ENCODE measurements around the gene ITGB8. TPM values are rescaled to one million over a fixed set of nuclear protein-coding genes. Genes with fewer than 3 reads are reported as not detected.
"Not testable (repeated sequence)": the region's sequence is repeated elsewhere in the genome, so short reads cannot be mapped to it uniquely, and the experiment has no call there.

The ITGB8 gene
- 55.7 TPM for polyA plus RNA-seq (ENCODE audit: insufficient read length)
- long read RNA-seq, donor 1, full-length matches to known transcripts = 2 of 2 reads
- long read RNA-seq, donor 1, partial matches to known transcripts = 0 of 2 reads
- long read RNA-seq, donor 1, other reads (novel, unspliced or antisense) = 0 of 2 reads
- long read RNA-seq, donor 2, full-length matches to known transcripts = 2 of 2 reads
- long read RNA-seq, donor 2, partial matches to known transcripts = 0 of 2 reads
- long read RNA-seq, donor 2, other reads (novel, unspliced or antisense) = 0 of 2 reads
- long read RNA-seq, donor 3, full-length matches to known transcripts = 2 of 15 reads
- long read RNA-seq, donor 3, partial matches to known transcripts = 13 of 15 reads
- long read RNA-seq, donor 3, other reads (novel, unspliced or antisense) = 0 of 15 reads
- long read RNA-seq, donor 4 = 0 reads
- long read RNA-seq, donor 5, partial matches to known transcripts = 9 of 25 reads
- long read RNA-seq, donor 5, other reads (novel, unspliced or antisense) = 16 of 25 reads
- long read RNA-seq, donor 6 = 0 reads
- long read RNA-seq, donor 7, full-length matches to known transcripts = 2 of 2 reads
- long read RNA-seq, donor 7, partial matches to known transcripts = 0 of 2 reads
- long read RNA-seq, donor 7, other reads (novel, unspliced or antisense) = 0 of 2 reads
- long read RNA-seq, donor 8, full-length matches to known transcripts = 2 of 2 reads
- long read RNA-seq, donor 8, partial matches to known transcripts = 0 of 2 reads
- long read RNA-seq, donor 8, other reads (novel, unspliced or antisense) = 0 of 2 reads

GRCh38 chr7:20330239-20330927 lies at the start of gene ITGB8:
Gene ITGB8 (plus strand): TSS chr7:20330900. CDS start chr7:20331807, 907 bp downstream.
- peak; percentile 91 for DNase-seq

GRCh38 chr7:20282959-20283358 lies 47.7 kb upstream of the ITGB8 start:
- DNase-seq = no peak

DNA sequence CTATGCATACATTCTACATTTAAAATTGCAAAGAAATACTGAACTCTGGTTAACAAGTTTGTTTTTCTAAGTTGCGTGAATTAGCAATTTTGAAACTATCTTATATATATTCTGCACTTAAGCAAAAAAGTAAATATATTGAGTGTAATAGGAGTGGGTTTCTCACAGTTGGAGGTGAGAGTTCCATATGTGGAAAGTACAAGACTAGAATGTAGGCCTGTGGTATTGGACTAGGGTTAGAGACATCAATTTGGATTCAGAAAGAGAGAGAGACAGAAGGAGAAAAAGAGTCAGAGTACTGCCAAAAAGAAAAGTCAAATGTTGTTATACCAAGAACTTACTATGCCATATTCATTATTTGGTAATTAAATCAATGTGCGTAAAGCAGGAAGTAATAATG lies 47.3 kb upstream of the ITGB8 start:
- DNase-seq = no peak

DNA sequence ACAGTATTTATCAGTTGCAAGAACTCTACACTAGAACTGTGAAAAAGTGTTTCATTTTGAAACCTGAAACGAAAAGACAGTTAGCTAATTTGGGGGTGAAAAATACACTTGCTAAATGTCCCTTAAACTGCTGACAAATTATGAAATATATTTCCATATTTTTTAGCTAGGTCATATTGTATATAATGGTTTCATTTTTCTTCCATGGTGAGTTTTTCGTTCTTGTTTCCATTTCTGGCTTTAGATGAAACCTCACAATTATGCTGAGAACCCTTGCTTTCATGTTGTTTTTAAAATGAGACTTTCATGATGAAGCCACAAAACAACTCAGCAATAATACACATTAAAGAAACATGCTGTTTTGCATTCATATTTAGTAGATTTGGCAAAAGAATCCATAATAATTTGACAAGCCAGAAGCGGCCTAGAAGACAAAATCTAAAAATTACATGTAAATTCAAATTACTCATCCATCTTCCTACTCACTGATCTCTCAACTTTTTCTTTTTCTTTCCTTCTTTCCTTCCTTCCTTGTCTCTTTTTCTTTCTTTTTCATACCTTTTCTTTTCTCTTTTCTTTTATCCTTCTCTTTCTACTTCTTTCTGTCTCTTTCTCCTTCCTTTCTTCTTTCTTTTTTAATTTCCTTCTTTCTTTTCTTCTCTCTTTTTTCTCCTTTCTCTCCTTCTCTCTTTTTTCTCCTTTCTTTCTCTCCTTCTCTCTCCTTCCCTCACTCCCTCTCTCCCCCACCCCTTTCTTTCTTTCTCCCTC lies 46.5 kb upstream of the ITGB8 start:
- DNase-seq = no peak

GRCh38 chr7:20284771-20285143 lies 45.9 kb upstream of the ITGB8 start:
- no peak for DNase-seq

DNA sequence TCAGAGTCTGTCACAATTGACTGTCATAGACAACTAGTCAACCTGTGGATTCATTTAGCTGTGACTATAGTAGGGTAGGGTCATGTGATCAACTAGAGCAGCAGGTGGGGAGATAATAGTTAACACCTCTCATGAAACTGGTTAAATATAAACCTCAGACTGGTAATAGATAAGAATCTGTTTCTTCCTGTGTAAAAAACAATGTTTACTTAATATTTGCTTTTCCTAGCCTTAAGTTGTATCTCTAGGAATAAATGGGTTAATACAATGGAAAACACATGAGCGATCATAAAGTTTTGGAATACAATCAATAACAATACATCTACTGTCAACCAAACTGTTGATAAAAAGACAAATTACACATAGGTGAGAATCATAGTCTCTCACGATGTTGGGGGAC lies 43.4 kb upstream of the ITGB8 start:
- no peak for DNase-seq

- no peak for DNase-seq
Measured at GRCh38 chr7:20288036-20288435, 42.7 kb upstream of the ITGB8 start.

DNA sequence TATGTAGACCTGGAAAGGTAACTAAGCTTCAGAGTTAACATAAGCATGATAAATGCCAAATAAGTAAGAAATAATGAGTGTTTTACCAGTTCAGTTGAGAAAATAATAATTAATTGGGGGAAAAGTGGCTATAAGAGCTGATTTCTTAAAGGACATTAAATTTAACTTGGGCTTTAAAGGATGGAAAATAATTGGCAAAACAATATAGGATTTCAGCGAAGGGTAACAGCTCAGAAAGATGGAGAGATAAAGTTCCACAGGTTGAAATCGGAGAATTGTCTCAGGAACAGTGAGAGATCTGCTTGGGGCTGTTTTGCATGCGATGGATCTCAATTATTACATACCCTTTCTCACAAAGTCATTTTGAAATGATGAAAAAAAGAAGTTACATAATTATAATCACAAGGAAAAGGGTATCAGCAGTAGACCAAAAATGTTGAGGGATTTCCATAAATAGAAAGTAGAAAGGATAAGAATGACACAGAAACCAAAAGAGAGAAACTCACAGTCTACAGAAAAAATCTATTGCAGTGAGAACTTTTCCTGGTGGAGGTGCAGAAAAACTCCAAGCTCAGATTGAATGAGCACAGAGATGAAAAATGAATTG lies 40.1 kb upstream of the ITGB8 start:
- DNase-seq = no peak

DNA sequence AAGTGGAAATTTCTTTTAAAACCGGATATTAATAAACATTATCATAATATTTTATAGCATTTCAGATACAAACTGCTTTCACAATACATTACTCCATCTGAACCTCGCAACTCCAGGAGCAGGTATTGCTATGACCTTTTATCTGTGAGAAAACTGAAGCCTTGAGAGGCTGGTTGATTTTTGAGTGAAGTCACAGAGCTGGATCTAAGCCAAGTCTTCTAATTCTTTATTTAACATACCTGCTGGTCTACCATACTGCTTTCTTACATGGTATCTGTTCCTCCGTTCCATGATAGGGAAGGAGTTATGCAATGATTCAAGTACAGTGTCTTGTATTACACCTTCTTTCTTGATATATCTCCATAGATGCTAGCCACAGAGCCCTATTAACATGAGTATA lies 37.4 kb upstream of the ITGB8 start:
- DNase-seq = no peak

- DNase-seq = no peak
Measured at GRCh38 chr7:20296444-20296843, 34.3 kb upstream of the ITGB8 start.

DNA sequence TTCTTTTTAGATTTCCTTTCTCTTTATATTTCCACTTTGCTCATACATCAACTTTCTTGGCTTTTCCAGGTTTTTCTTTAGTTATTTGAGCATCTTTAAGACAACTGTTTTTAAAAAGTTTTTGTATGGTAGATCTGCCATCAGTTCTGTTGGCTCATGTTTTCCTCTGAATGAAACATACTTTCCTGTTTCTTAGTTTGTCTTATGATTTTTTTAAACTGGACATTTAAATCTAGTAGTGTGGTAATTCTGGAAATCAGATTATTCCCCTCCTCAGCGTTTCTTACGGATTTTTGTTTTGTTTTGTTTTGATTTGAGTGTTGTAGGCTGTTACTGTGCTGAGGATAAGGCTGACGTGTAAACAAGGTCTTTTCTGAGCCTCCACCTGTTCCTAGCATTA lies 33.8 kb upstream of the ITGB8 start:
- no peak for DNase-seq

GRCh38 chr7:20298486-20298901 lies 32.2 kb upstream of the ITGB8 start:
- DNase-seq = no peak

GRCh38 chr7:20299145-20299544 lies 31.6 kb upstream of the ITGB8 start:
- no peak for DNase-seq

GRCh38 chr7:20299647-20300312 lies 30.9 kb upstream of the ITGB8 start:
- no peak for DNase-seq

DNA sequence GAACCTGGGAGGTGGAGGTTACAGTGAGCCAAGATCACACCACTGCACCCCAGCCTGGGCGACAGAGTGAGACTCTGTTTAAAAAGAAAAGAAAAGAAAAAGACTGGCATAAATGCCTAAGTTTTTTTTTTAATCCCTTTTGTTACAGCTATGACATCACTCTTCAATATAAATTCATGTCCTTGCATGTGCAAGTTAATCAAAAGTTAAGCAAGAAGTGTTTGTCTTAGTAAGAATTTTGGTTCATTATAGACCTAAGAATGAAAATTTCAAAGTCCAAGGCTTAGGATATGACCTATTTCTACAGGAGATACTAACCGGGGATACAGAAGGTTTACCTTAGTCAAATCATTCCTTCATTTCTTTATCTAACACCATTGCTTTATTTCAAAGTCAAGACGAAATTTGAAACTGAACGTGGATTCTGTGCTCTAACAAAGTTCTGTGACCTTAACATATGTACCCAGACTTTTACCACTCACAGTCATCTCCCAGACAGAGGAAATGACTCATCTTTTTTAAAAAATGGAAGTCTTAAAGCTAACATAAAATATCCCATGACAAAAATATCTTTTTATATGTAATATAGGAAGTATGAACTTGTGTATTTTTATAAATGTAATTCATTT lies 29.3 kb upstream of the ITGB8 start:
- no peak for DNase-seq

- DNase-seq = not testable (repeated sequence)
Measured at GRCh38 chr7:20302300-20302699, 28.4 kb upstream of the ITGB8 start.

DNA sequence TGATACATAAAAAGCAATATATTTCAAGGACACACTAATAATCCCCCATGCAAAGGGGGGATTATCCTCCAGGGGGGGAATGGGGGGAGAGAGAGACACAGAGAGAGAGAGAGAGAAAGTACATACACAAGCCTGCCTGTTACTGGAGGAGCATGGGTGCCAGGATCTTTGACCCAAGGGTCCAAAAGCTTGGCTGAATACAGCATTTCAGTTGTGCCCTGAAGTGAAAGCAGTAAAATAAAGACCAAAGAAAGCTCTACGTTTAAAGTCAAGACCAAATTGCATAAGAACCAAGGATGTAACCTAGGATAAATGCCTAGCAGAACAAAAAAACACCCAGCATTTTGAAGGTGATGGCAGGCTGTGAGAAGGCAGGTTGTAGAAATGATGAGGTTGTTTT lies 27.8 kb upstream of the ITGB8 start:
- DNase-seq = no peak

- DNase-seq = no peak
Measured at GRCh38 chr7:20304366-20304765, 26.3 kb upstream of the ITGB8 start.

DNA sequence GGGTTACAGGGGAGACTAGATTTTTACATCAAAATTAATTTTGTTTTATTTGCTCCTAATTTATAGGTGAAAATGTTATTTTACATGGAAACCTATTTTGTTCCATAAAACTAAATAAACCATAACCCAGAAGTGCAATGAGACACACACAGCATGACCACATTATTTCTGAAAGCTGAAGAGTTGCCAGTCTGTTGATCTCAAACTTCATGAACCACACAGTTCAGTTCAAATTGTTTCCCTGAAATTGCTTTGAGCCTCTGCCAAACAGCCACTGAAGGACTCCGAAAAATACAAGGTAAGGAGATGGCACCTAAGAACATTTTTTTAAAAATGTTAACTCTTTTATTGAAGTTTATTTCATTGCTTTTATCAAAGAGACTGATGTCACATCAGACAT lies 25.0 kb upstream of the ITGB8 start:
- DNase-seq = no peak

DNA sequence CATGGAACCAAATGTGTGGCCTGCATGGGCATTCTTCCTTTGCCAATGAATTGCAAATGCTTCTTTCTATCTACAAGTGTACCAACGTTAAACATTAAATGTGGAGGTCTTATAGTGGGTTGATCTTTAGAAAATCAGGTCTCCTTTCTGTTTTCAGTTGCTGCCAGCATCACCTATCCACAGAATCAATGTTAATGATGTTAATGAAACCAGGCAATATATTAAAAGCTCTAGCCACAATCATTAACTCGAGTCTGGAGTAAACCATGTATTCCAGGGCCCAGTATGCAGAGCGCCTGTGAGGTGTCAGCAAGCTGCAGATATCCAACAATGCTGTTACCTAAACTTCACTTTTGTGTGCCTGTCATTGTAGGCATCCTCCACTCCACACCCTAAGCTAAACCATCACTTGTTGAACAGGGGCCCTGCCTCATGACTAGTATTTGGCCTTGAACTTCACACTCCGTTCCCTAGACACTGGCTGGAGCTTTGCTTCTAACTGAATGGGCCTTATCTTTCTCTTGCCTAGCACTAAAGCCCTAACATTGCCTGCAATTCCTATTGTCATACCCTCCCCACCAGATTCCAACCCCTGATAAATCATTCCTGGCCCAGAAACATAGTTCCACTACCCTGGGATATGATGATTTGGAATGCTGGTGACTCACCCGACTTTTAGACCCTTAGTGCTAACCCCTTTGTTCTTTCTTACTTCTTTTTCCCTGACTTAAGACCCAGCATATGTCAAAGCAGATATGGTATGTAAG lies 24.3 kb upstream of the ITGB8 start:
- DNase-seq = no peak

Data from left kidney (tissue), 8 donors.